ENCODE results near the gene RPUSD4. TPM values are rescaled to one million over a fixed set of nuclear protein-coding genes. Genes with fewer than 3 reads are reported as not detected.
"Not testable (repeated sequence)": the region's sequence is repeated elsewhere in the genome, so short reads cannot be mapped to it uniquely, and the experiment has no call there.

The RPUSD4 gene
- total RNA-seq (21.0 and 36.5 TPM in 2 replicates), polyA plus RNA-seq (15.2 and 21.2 TPM in 2 replicates)

- H3K27ac ChIP-seq: peak within 1 kb of the TSS; percentile 93
- H3K4me3 ChIP-seq: peak within 1 kb of the TSS; percentile 95
- H3K27me3 ChIP-seq: no peaks in the 10 kb centered on the region
- TF ChIP-seq CTCF (IDR thresholded peaks at IDR 0.05; ENCODE audit: low read depth, low read length): no peak
- peaks cover 10% of the 10 kb centered on the region for H3K4me1 ChIP-seq (ENCODE audit: low read depth)
- peaks cover 20% of the 10 kb centered on the region for H3K36me3 ChIP-seq
- peak; percentile 98 to 99 for DNase-seq (ENCODE audit: low read depth in 1 of 2, low spot score in 1 of 2)
- no peaks in the 10 kb centered on the region for H3K9me3 ChIP-seq (ENCODE audit: low read depth)
These were observed at the start of gene RPUSD4, which contains the start of gene FAM118B for GRCh38 chr11:126211236-126212088. RPUSD4 (minus strand) TSS chr11:126211650; CDS start chr11:126211638, 12 bp downstream. FAM118B (plus strand) TSS chr11:126211782; CDS start chr11:126235002, 23,220 bp downstream.

GRCh38 chr11:126257764-126258163, 46.3 kb upstream of the RPUSD4 start:
- no peaks in the 10 kb centered on the region for H3K4me1 ChIP-seq (ENCODE audit: low read depth)
- no peak for TF ChIP-seq CTCF (IDR thresholded peaks at IDR 0.05; ENCODE audit: low read depth, low read length)
- DNase-seq (ENCODE audit: low read depth in 1 of 2, low spot score in 1 of 2): peak in 1 of 2 donors; percentile 62
- H3K27ac ChIP-seq: no peak overlapping the region
- H3K36me3 ChIP-seq: peaks cover 49% of the 10 kb centered on the region
- H3K4me3 ChIP-seq: no peak overlapping the region
- H3K27me3 ChIP-seq: no peaks in the 10 kb centered on the region
- H3K9me3 ChIP-seq (ENCODE audit: low read depth): no peaks in the 10 kb centered on the region

- H3K36me3 ChIP-seq: peaks cover 43% of the 10 kb centered on the region
- no peaks in the 10 kb centered on the region for H3K9me3 ChIP-seq (ENCODE audit: low read depth)
- no peak for TF ChIP-seq CTCF (IDR thresholded peaks at IDR 0.05; ENCODE audit: low read depth, low read length)
- no peaks in the 10 kb centered on the region for H3K27me3 ChIP-seq
- no peak overlapping the region for H3K4me3 ChIP-seq
- no peak for DNase-seq (ENCODE audit: low read depth in 1 of 2, low spot score in 1 of 2)
- H3K27ac ChIP-seq: no peak overlapping the region
- H3K4me1 ChIP-seq (ENCODE audit: low read depth): no peaks in the 10 kb centered on the region
These were observed 45.7 kb upstream of the RPUSD4 start for GRCh38 chr11:126257144-126257543.

GRCh38 chr11:126256216-126256615, 44.8 kb upstream of the RPUSD4 start:
- Histone ChIP-seq H3K9me3 (ENCODE audit: low read depth) (no peaks in the 10 kb centered on the region), H3K27ac (no peak overlapping the region), H3K27me3 (no peaks in the 10 kb centered on the region), H3K4me3 (no peak overlapping the region), H3K4me1 (ENCODE audit: low read depth) (no peaks in the 10 kb centered on the region), H3K36me3 (peaks cover 34% of the 10 kb centered on the region)
- no peak for DNase-seq (ENCODE audit: low read depth in 1 of 2, low spot score in 1 of 2)
- no peak for TF ChIP-seq CTCF (IDR thresholded peaks at IDR 0.05; ENCODE audit: low read depth, low read length)

- H3K4me3 ChIP-seq; DNase-seq (ENCODE audit: low read depth in 1 of 2, low spot score in 1 of 2); H3K4me1 ChIP-seq (ENCODE audit: low read depth); H3K9me3 ChIP-seq (ENCODE audit: low read depth); H3K27me3 ChIP-seq; H3K27ac ChIP-seq: not testable (repeated sequence)
- H3K36me3 ChIP-seq: peaks cover 32% of the 10 kb centered on the region
These were observed 44.1 kb upstream of the RPUSD4 start for GRCh38 chr11:126255507-126255906.

- Histone ChIP-seq H3K36me3 (peaks cover 33% of the 10 kb centered on the region), H3K9me3 (ENCODE audit: low read depth) (no peaks in the 10 kb centered on the region), H3K27me3 (no peaks in the 10 kb centered on the region), H3K27ac (no peak overlapping the region), H3K4me3 (no peak overlapping the region), H3K4me1 (ENCODE audit: low read depth) (no peaks in the 10 kb centered on the region)
- TF ChIP-seq CTCF (IDR thresholded peaks at IDR 0.05; ENCODE audit: low read depth, low read length): no peak
- DNase-seq (ENCODE audit: low read depth in 1 of 2, low spot score in 1 of 2): no peak
These were observed 43.4 kb upstream of the RPUSD4 start for GRCh38 chr11:126254819-126255218.
